Measurements from ENCODE around the gene OSBPL6.

DNA sequence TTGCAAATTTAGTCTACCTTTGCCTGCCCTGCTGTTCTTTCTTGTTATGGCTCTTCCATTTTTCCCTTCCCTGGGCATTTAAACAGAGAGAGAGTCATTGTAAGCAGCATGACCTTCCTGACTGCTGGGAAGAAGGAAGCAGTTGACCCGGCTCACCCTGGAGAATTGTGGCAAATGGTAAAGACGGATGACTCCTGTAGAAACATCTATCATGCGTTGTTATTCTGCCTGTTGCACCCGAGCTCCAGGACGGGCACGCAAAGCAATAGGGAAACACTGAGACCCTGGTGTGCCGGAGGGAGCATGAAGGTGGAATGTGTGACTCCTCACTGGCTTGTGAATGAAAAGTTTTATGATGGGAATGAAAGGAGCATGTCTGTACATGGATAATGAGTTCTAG is 113.3 kb downstream of the OSBPL6 start:
- TF ChIP-seq, protein P1, sequence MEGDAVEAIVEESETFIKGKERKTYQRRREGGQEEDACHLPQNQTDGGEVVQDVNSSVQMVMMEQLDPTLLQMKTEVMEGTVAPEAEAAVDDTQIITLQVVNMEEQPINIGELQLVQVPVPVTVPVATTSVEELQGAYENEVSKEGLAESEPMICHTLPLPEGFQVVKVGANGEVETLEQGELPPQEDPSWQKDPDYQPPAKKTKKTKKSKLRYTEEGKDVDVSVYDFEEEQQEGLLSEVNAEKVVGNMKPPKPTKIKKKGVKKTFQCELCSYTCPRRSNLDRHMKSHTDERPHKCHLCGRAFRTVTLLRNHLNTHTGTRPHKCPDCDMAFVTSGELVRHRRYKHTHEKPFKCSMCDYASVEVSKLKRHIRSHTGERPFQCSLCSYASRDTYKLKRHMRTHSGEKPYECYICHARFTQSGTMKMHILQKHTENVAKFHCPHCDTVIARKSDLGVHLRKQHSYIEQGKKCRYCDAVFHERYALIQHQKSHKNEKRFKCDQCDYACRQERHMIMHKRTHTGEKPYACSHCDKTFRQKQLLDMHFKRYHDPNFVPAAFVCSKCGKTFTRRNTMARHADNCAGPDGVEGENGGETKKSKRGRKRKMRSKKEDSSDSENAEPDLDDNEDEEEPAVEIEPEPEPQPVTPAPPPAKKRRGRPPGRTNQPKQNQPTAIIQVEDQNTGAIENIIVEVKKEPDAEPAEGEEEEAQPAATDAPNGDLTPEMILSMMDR (IDR thresholded peaks at IDR 0.05), result no peak
- TF ChIP-seq POLR2A (IDR thresholded peaks at IDR 0.05), result no peak

Measured in heart left ventricle (tissue), 13 donors.